ENCODE data around the gene SDK1.

The SDK1 gene

GRCh38 chr7:4065190-4065589, 764.1 kb downstream of the SDK1 start:
- no peak for TF ChIP-seq CTCF (IDR thresholded peaks at IDR 0.05)
- peak; percentile 14 for DNase-seq (ENCODE audit: low spot score)
- H3K27ac ChIP-seq: no peak overlapping the region
- H3K4me3 ChIP-seq: no peak overlapping the region

- H3K4me3 ChIP-seq: no peak overlapping the region
- H3K27ac ChIP-seq: no peak overlapping the region
- peak; percentile 53 for DNase-seq (ENCODE audit: low spot score)
- no peak for TF ChIP-seq CTCF (IDR thresholded peaks at IDR 0.05)
Measured at GRCh38 chr7:4066206-4066605, 765.2 kb downstream of the SDK1 start.

GRCh38 chr7:4066626-4067475, 765.8 kb downstream of the SDK1 start:
- H3K27ac ChIP-seq: no peak overlapping the region
- peak; percentile 28 for DNase-seq (ENCODE audit: low spot score)
- H3K4me3 ChIP-seq: no peak overlapping the region
- TF ChIP-seq CTCF (IDR thresholded peaks at IDR 0.05): no peak

DNA sequence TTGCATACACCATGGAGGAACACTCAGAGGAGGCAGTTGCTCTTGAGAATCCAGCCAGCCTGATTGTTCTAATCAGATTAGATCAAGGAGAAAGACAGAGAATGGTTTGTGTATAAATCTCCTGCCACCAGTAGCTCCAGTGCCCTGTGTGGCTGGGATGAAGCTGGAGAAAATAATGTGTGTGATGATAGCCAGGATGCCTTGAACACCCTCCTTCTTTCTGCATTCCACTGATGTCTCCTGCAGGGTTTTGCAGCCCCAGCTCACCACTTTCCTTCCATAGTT, 766.4 kb downstream of the SDK1 start:
- no peak overlapping the region for H3K4me3 ChIP-seq
- DNase-seq (ENCODE audit: low spot score): no peak
- no peak for TF ChIP-seq CTCF (IDR thresholded peaks at IDR 0.05)
- no peak overlapping the region for H3K27ac ChIP-seq

DNA sequence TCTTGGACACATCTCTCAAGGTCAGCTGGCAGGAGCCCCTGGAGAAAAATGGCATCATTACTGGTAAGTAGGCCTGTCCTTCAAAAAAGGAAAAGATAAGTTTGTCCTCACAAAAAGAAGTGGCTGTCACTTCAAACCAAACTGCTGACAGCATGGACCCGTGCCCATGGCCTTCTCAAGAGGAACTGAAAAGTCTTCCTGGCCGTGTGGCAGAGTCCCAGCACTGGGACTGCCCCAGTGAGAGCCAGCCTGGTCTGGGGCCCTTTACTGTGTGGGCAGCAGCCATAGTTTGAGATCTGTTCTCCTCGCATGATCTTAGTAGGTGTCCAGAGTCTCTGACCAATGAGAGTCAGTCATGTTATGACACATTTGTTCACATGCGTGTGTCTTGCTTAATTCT, 766.8 kb downstream of the SDK1 start:
- TF ChIP-seq CTCF (IDR thresholded peaks at IDR 0.05): no peak
- Histone ChIP-seq H3K27ac (no peak overlapping the region), H3K4me3 (no peak overlapping the region)
- DNase-seq (ENCODE audit: low spot score): no peak

DNA sequence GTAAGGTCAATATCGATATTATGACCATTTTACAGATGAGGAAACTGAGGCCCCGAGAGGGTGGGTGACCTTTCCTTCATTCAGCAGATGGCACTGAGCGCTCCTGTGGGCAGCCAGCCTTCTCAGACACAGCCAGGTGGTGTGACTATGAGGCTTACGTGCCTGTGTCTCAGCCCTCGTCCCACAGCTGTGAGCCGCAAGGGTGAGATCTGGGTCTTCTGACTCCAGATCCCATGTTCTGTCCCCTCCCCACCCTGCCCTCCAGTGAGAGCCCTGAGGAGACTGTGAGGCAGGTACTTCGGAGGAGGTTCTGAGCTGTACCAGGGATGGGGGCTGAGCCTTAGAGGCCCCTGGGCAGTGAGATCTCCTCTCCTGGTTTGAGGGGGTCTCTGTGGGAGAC, 767.2 kb downstream of the SDK1 start:
- no peak for TF ChIP-seq CTCF (IDR thresholded peaks at IDR 0.05)
- no peak for DNase-seq (ENCODE audit: low spot score)
- H3K4me3 ChIP-seq: no peak overlapping the region
- H3K27ac ChIP-seq: no peak overlapping the region
